CD4-positive, alpha-beta T cell (primary cell): ENCODE results near the gene FLRT1. TPM values are rescaled to one million over a fixed set of nuclear protein-coding genes. Genes with fewer than 3 reads are reported as not detected.

Source experiments
- ATAC-seq: fragments of 200-7000 bp; cut with Tn5 transposase; one replicate; pipeline ENCODE4 v1.10.0; 2022; ENCODE audit warnings: mild to moderate bottlenecking; ENCODE audit not compliant: poor library complexity
- CTCF ChIA-PET: fragments of 350-600 bp; sonication (Branson Sonifier 250); formaldehyde crosslinking; loops from one replicate; lab custom pipeline; 2021; ENCODE audit warnings: antibody characterized with exemption, inconsistent platforms; lab: Charles Lee
- POLR2A ChIA-PET: fragments of 350-600 bp; sonication (Branson Sonifier 250); formaldehyde crosslinking; loops from one replicate; lab custom pipeline; 2021; ENCODE audit warnings: antibody characterized with exemption, inconsistent platforms; lab: Charles Lee
- DNase-seq, 14 experiments: peaks; one replicate each; pipeline ENCODE4 v3.0.0-alpha.2; 2013 to 2020; ENCODE audit warnings: mixed read lengths in 2 of 14
- H3K27ac ChIP-seq, 2 donors: one replicate each; pipeline versions ENCODE4 v1.5.1 to v1.7.0; 2013; ENCODE audit warnings: low read length in 2 of 2, low read depth in 1 of 2, mild to moderate bottlenecking in 1 of 2
- H3K27me3 ChIP-seq, 2 experiments: 1 replicate in 1 of 2; 2 replicates in 1 of 2; pipeline versions ENCODE4 v1.6.1 to v1.7.0; 2013; ENCODE audit warnings: low read length in 2 of 2, control low read depth in 1 of 2, mild to moderate bottlenecking in 1 of 2, moderate library complexity in 1 of 2; ENCODE audit not compliant: insufficient read depth in 2 of 2, control insufficient read depth in 1 of 2
- H3K36me3 ChIP-seq: one replicate; pipeline ENCODE4 v1.6.1; 2013; ENCODE audit warnings: low read length, control low read depth; ENCODE audit not compliant: insufficient read depth
- H3K4me1 ChIP-seq: one replicate; pipeline ENCODE4 v1.6.1; 2013; ENCODE audit warnings: low read length, control low read depth; ENCODE audit not compliant: insufficient read depth
- H3K4me3 ChIP-seq: one replicate; pipeline ENCODE4 v1.5.1; 2013; ENCODE audit warnings: mild to moderate bottlenecking, low read length, moderate library complexity
- H3K9me3 ChIP-seq, 2 experiments: 1 replicate in 1 of 2; 2 replicates in 1 of 2; pipeline versions ENCODE4 v1.6.1 to v1.7.0; 2013; ENCODE audit warnings: low read length in 2 of 2, mild to moderate bottlenecking in 2 of 2, control low read depth in 1 of 2, moderate library complexity in 1 of 2; ENCODE audit not compliant: control insufficient read depth in 1 of 2, insufficient read depth in 1 of 2
- H3K27ac Mint-ChIP-seq: one replicate; pipeline ENCODE4 v1.8.0; 2020; ENCODE audit warnings: mixed read lengths
- H3K27me3 Mint-ChIP-seq: one replicate; pipeline ENCODE4 v1.8.0; 2021; ENCODE audit warnings: mixed read lengths
- H3K36me3 Mint-ChIP-seq: one replicate; pipeline ENCODE4 v1.8.0; 2021; ENCODE audit warnings: low read depth, mixed read lengths
- H3K4me1 Mint-ChIP-seq: one replicate; pipeline ENCODE4 v1.8.0; 2021; ENCODE audit warnings: low read depth, mixed read lengths
- H3K4me3 Mint-ChIP-seq: one replicate; pipeline ENCODE4 v1.8.0; 2020; ENCODE audit warnings: mild to moderate bottlenecking, mixed read lengths
- H3K9me3 Mint-ChIP-seq: one replicate; pipeline ENCODE4 v1.8.0; 2020; ENCODE audit warnings: mixed read lengths
- intact Hi-C, 2 experiments: fragments of 100-400 bp; cut with DNase I in 1 of 2; cut with micrococcal nuclease in 1 of 2; formaldehyde crosslinking; loops; one replicate each; pipeline versions ENCODE4 v1.15.1 to v1.9.0; 2023 to 2025; cut with DNase I, micrococcal nuclease
- total RNA-seq, 174 experiments: library from RNA in 2 of 174; stranded (reverse) in 2 of 174; gene quantifications; one replicate each; pipeline ENCODE4 v1.2.3 and lab custom pipeline; 2021 to 2026
- TF ChIP-seq, protein P1 (sequence below): fragments of 200-600 bp; IDR thresholded peaks from one replicate; pipeline ENCODE4 v1.8.0; 2022; ENCODE audit warnings: antibody characterized with exemption, mild to moderate bottlenecking

FLRT1 gene
- total RNA-seq, 2 experiments from 2014 or later: not detected

DNA sequence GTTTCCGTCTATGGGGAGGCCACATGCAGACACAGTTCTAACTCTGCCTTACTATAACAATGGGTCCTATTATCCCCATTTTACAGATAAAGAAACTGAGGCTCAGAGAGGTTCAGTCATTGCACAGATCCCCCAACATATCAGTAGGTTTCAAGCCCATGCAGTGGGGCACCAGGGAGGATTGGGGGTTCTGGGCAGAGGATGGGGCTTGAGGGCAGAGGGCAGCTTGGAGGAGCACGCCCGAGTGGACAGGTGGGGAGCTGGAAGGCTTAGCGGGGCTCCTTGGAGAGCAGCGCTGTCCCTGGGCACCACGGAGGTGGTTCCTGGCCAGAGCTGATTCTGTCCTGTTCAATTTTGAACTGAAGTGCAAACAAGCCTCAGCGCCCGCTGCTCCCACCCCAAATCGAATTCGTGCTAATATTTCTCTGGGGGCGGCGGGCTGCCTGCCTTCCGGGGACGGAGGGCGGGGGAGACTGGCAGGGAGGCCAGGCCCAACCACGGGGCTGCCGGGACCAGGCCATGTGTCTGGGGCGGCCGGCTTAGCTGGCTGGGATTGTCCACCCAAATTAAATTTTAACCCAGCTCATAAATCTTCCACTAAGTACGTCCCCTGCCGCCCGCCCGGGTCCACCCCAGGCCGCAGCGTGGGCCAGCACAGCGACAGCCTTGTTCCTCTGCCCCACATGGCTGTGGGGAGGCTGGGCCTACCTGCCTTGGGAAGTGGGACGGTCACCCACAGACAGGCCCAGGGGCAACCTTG is 49.4 kb downstream of the FLRT1 start:
- no peak overlapping the region for H3K4me3 Mint-ChIP-seq
- Histone ChIP-seq H3K36me3 (no peaks in the 10 kb centered on the region), H3K27me3 (no peaks in the 10 kb centered on the region), H3K4me3 (no peak overlapping the region), H3K4me1 (no peaks in the 10 kb centered on the region), H3K9me3 (no peaks in the 10 kb centered on the region), H3K27ac (no peak overlapping the region)
- intact Hi-C loops: no loop called here
- CTCF ChIA-PET: no interaction called here
- POLR2A ChIA-PET: no interaction called here
- no peak for DNase-seq
- no peak overlapping the region for H3K27ac Mint-ChIP-seq
- ATAC-seq: no peak
- no peaks in the 10 kb centered on the region for H3K27me3 Mint-ChIP-seq
- H3K9me3 Mint-ChIP-seq: no peaks in the 10 kb centered on the region
- TF ChIP-seq, protein P1, sequence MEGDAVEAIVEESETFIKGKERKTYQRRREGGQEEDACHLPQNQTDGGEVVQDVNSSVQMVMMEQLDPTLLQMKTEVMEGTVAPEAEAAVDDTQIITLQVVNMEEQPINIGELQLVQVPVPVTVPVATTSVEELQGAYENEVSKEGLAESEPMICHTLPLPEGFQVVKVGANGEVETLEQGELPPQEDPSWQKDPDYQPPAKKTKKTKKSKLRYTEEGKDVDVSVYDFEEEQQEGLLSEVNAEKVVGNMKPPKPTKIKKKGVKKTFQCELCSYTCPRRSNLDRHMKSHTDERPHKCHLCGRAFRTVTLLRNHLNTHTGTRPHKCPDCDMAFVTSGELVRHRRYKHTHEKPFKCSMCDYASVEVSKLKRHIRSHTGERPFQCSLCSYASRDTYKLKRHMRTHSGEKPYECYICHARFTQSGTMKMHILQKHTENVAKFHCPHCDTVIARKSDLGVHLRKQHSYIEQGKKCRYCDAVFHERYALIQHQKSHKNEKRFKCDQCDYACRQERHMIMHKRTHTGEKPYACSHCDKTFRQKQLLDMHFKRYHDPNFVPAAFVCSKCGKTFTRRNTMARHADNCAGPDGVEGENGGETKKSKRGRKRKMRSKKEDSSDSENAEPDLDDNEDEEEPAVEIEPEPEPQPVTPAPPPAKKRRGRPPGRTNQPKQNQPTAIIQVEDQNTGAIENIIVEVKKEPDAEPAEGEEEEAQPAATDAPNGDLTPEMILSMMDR: no peak
- no peaks in the 10 kb centered on the region for H3K4me1 Mint-ChIP-seq
- H3K36me3 Mint-ChIP-seq: no peaks in the 10 kb centered on the region

Other genes with a start within 250 kb of the FLRT1 start
- gene SPINDOC, start 222.5 kb upstream of the FLRT1 start, total RNA-seq: 1 to 10 TPM; 4.0 to 4.8 TPM
- gene MARK2, start 196.8 kb upstream of the FLRT1 start, total RNA-seq: 10 to 100 TPM; 18.4 to 21.0 TPM
- gene RCOR2, start 118.8 kb upstream of the FLRT1 start, total RNA-seq: not detected
- gene NAA40, start 96.9 kb upstream of the FLRT1 start, total RNA-seq: 10 to 100 TPM; 11.8 to 14.0 TPM
- gene COX8A, start 61.3 kb upstream of the FLRT1 start, total RNA-seq: 100 to 1,000 TPM in 1 of 2 experiments, 10 to 100 TPM in 1; 89.1 to 105 TPM
- gene OTUB1, start 49.5 kb upstream of the FLRT1 start, total RNA-seq: 10 to 100 TPM; 57.5 to 60.0 TPM
- 1 to 10 TPM; 6.0 to 6.3 TPM for gene MACROD1, start 130.2 kb downstream of the FLRT1 start, total RNA-seq
- 10 to 100 TPM; 29.0 to 37.5 TPM for gene STIP1, start 150.2 kb downstream of the FLRT1 start, total RNA-seq
- 10 to 100 TPM; 55.8 to 61.1 TPM for gene FERMT3, start 170.8 kb downstream of the FLRT1 start, total RNA-seq
- gene TRPT1, start 190.3 kb downstream of the FLRT1 start, total RNA-seq: 10 to 100 TPM; 11.3 to 11.5 TPM
- gene NUDT22, start 190.3 kb downstream of the FLRT1 start, total RNA-seq: 10 to 100 TPM; 26.8 to 26.9 TPM
- gene DNAJC4, start 194.6 kb downstream of the FLRT1 start, total RNA-seq: 10 to 100 TPM; 35.9 to 37.9 TPM
- 10 to 100 TPM; 39.7 to 48.7 TPM for gene VEGFB, start 198.7 kb downstream of the FLRT1 start, total RNA-seq
- gene FKBP2, start 205.2 kb downstream of the FLRT1 start, total RNA-seq: 10 to 100 TPM; 11.2 to 14.6 TPM
- 10 to 100 TPM; 17.1 to 21.0 TPM for gene PPP1R14B, start 211.0 kb downstream of the FLRT1 start, total RNA-seq
- gene PLCB3, start 215.6 kb downstream of the FLRT1 start, total RNA-seq: 1 to 10 TPM; 2.5 to 2.7 TPM
- 10 to 100 TPM; 22.5 to 23.0 TPM for gene BAD, start 248.7 kb downstream of the FLRT1 start, total RNA-seq
- gene GPR137, start 249.9 kb downstream of the FLRT1 start, total RNA-seq: 10 to 100 TPM; 13.8 to 16.6 TPM